GM18519 (cell line): ENCODE measurements around the gene DET1.
"Not testable (repeated sequence)": the region's sequence is repeated elsewhere in the genome, so short reads cannot be mapped to it uniquely, and the experiment has no call there.

Experiments used
- ATAC-seq: cut with Tn5 transposase; IDR thresholded peaks from one replicate; pipeline ENCODE4 v1.9.1; 2021; ENCODE audit warnings: mild to moderate bottlenecking, moderate library complexity; ENCODE audit not compliant: unreplicated experiment, low FRiP score

Gene DET1

DNA sequence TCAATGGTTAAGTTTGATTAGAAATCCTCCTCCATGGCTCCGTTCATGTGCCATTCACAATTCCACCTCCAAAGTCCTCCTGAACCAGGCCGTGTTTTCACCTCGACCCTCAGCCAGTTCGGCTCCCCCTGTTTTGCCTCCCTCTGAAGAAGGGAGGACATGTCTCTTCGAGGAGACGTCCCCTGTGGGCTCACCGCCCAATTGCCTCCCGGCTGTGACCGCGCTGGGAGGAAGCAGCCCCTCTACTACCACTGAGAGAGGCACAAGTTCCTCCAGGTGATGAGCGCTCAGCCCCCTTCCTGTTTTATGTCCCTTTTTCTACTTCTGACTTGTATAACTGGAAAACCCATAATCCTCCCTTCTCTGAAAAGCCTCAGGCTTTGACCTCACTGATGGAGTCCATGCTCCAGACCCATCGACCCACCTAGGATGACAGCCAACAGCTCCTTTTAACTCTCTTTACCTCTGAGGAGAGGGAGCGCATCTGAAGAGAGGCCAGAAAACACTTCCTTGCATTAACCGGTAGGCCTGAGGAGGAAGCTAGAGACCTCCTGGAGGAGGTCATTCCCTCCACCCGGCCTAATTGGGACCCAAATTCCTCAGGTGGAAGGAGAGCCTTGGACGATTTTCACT is 4.7 kb downstream of the DET1 start:
- no peak for ATAC-seq

DNA sequence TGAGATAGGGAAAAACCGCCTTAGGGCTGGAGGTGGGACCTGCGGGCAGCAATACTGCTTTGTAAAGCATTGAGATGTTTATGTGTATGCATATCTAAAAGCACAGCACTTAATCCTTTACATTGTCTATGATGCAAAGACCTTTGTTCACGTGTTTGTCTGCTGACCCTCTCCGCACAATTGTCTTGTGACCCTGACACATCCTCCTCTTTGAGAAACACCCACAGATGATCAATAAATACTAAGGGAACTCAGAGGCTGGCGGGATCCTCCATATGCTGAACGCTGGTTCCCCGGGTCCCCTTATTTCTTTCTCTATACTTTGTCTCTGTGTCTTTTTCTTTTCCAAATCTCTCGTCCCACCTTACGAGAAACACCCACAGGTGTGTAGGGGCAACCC is 5.4 kb downstream of the DET1 start:
- not testable (repeated sequence) for ATAC-seq

DNA sequence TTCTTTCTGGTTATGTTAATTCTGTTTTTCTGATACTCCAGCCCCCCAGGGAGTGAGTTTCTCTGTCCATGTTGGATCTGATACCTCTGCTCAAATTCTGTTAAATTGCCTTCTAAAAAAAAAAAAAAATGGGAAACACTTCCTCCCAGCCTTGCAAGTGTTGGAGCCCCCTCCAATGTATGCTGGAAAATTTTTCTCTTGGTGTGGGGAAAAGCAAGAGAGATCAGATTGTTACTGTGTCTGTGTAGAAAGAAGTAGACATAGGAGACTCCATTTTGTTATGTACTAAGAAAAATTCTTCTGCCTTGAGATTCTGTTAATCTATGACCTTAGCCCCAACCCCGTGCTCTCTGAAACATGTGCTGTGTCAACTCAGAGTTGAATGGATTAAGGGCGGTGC is 6.1 kb downstream of the DET1 start:
- ATAC-seq: not testable (repeated sequence)

GRCh38 chr15:88539441-88539840 is 7.0 kb downstream of the DET1 start:
- ATAC-seq: no peak

GRCh38 chr15:88538972-88539371 is 7.5 kb downstream of the DET1 start:
- ATAC-seq: no peak

DNA sequence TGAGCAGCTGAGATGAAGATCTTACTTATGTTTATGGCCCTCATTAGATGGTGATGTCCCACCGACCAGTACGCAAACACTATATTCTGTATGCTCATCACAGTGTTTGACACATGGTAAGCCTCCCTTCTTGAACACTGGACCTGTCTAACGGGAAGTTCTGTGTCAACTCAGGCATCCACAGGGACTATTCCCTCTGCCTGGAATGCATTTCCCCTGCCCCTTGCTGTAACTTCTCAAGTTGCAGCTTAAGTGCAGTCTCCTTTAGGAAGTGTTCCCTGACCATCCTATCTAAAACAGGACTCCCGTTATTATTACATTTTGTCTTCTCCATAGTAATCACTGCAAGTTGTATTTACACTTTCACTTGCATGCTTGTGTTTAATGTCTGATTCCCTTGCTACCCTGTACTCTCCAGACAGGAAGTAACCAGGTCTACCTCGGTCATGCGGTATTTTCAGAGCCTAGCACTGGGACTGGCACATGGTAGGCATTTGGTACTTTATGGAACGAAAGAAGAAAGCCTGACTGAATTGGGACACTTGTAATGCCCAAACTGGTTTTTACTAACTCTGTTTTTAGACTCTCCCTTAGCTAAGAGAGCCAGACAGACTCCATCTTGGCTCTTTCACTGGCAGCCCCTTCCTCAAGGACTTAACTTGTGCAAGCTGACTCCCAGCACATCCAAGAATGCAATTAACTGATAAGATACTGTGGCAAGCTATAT is 8.7 kb downstream of the DET1 start:
- no peak for ATAC-seq

GRCh38 chr15:88535607-88536313 is 10.7 kb downstream of the DET1 start:
- ATAC-seq: no peak

DNA sequence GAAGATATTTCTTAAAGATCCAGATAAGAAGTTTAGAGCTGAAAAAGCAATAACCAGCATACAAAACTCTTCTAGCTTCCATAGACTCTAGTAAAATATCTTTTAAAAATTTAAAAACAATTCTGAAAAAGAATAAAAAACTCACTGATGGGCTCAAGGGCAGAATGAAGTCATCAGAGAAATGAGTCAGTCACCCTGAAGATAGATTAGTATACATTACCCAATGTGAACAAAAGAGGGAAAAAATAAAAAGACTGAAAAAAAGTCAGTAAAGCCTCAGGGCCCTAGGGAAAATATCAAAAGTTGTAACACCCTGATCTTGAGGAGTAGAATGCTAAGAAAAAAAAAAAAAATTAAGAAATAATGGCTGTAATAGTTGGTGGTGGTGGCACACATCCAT is 11.4 kb downstream of the DET1 start:
- ATAC-seq: no peak

DNA sequence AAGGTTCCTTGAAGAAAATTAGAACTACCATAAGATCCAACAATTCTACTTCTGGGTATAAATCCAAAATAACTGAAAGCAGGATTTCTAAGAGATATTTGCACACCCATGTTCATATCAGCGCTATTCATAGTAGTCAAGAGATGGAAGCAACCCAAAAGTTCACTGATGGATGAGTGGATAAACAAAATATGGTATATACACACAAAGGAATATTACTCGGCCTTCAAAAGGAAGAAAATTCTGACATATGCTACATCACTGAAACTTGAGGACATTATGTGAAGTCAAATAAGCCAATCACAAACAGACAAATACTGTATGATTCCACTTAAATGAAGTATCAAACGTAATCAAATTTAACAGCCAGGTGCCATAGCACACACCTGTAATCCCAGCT is 13.1 kb downstream of the DET1 start:
- ATAC-seq: no peak

DNA sequence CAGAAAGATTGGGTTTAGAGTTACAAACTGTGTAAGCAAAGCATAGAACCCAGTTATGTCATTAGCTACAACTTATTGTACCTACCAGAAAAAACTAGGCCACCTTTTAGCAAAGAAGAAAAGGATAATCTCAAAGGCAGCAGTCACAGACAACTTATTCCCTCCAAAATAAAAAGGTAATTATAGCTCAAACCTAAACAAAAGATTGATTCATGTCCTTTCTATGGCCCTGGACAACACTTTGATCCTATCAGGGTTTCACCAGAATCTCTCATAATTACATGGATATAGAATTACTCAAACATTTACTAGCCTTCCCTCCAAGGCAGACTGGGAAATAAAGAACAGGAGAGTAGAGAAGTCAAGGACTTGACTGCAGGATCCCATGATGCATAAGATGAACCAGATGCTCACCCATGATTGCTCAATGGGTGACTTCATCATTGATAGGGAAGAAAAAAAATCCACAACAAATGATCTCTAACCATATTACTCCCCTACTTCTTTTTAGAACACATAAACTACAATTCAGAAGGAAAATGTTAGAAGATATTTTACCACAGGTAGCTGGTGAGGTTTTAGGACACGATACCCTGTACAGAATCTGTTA is 17.4 kb downstream of the DET1 start:
- no peak for ATAC-seq

GRCh38 chr15:88526247-88526879 is 20.1 kb downstream of the DET1 start:
- ATAC-seq: no peak

- no peak for ATAC-seq
Measured at GRCh38 chr15:88525418-88525817, 21.1 kb downstream of the DET1 start.

DNA sequence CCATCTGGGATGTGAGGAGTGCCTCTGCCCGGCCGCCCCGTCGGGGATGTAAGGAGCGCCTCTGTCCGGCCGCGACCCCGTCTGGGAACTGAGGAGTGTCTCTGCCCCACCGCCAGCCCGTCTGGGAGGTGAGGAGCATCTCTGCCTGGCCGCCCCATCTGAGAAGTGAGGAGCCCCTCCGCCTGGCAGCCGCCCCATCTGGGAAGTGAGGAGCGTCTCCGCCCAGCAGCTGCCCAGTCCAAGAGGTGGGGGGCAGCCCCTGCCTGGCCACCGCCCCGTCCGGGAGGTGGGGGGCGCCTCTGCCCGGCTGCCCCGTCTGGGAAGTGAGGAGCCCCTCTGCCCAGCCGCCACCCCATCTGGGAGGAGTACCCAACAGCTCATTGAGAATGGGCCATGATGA is 22.4 kb downstream of the DET1 start:
- not testable (repeated sequence) for ATAC-seq

DNA sequence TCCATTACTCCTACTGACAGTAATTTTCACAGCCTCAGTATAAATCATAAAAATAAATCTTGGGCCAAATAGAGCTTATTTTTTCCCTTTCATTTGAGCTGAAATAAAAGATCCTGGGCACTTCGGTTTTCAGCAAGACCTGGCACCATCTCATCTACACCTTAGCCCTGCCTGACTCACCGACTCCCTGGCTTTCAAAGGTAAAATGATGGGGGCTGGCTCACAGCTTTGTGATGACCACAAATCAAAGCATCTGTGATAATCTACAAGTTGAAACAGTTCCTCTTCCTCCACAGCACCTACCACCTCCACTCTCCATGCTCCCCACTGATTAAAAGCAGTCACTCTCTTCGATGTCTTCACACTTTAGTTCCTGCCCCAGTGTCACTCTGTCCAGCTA is 27.6 kb downstream of the DET1 start:
- no peak for ATAC-seq

GRCh38 chr15:88513195-88513594 is 33.3 kb downstream of the DET1 start:
- ATAC-seq: no peak

GRCh38 chr15:88512601-88513000 is 33.9 kb downstream of the DET1 start:
- ATAC-seq: no peak

DNA sequence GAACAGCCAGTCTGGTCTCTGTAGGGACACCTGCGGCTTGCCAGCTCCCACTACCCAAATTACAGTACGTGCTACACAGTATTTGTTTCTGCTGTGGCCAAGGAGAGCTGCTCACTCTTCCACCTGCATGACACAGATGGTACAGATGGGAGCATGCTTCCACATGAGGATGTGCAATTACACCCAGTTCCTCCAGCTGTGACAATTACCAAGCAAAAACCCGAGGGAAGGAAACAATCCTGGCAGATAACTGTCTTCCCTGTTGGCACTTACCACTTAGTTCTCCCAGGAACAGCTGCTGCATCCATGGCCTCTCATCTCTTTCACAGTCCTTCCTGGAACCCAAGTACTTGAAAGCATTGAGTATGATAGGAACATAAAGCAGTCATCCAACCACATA is 34.4 kb downstream of the DET1 start:
- ATAC-seq: no peak

DNA sequence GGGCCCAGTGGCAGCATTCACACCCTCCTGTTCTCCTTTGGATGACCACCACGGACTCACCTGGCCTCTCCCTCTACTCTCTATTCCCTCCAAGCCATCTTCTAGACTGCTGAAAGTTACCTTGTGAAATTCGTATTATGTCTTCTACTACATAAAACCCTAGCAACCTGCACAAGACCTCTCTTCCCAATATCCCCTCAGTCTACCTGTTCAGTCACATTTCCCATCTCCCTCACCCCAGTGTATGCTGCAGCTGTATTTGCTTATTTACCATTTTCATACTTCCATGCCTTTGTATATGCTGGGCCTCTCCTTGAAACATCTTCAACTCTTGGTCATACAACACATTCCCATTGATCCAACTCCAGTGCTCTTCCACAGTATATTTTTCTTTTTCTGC is 35.3 kb downstream of the DET1 start:
- no peak for ATAC-seq

GRCh38 chr15:88509964-88510363 is 36.5 kb downstream of the DET1 start:
- no peak for ATAC-seq

GRCh38 chr15:88509321-88509720 is 37.2 kb downstream of the DET1 start:
- no peak for ATAC-seq

DNA sequence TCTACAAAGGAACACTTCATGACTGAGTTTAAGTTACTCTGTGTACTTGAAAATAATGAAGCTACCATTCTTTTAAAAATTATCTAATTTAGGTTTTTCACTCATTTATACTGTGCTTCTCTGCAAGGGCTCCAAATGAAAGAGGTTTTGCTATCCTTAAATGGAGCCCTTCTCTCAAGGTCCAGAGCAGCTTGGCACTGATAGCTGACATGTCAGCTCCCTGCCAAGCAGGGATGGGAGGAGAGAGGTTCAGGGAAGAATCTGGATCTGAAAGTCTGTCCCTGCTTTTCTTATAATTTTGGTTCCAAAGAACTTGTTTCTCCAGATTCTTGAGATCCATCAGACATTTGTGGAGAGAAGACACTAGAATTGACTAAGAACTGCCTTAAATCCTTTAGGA is 39.9 kb downstream of the DET1 start:
- no peak for ATAC-seq
